Spinal cord (tissue), 10 donors: Measurements from ENCODE around the gene HPSE2. TPM values are rescaled to one million over a fixed set of nuclear protein-coding genes. Genes with fewer than 3 reads are reported as not detected.

ENCODE experiments used
- DNase-seq, 6 donors: peaks; one replicate each; pipeline versions ENCODE4 v3.0.0 to v3.0.0-alpha.2; 2013 to 2015; ENCODE audit warnings: low spot score in 6 of 6, low read depth in 4 of 6
- H3K27ac ChIP-seq: one replicate; pipeline ENCODE4 v1.5.1; 2013; ENCODE audit warnings: low read depth, low read length, control low read depth
- H3K27me3 ChIP-seq: one replicate; pipeline ENCODE4 v1.6.1; 2013; ENCODE audit warnings: low read length; ENCODE audit not compliant: control insufficient read depth, insufficient read depth
- H3K36me3 ChIP-seq: one replicate; pipeline ENCODE4 v1.6.1; 2013; ENCODE audit warnings: low read length; ENCODE audit not compliant: control insufficient read depth, insufficient read depth
- H3K4me1 ChIP-seq: one replicate; pipeline ENCODE4 v1.6.1; 2013; ENCODE audit warnings: low read length; ENCODE audit not compliant: control insufficient read depth, insufficient read depth
- H3K4me3 ChIP-seq: one replicate; pipeline ENCODE4 v1.5.1; 2013; ENCODE audit warnings: low read depth, low read length, control low read depth
- H3K9me3 ChIP-seq: one replicate; pipeline ENCODE4 v1.6.1; 2013; ENCODE audit warnings: low read length; ENCODE audit not compliant: control insufficient read depth, insufficient read depth
- WGBS: methylation state at CpG from one replicate; pipeline ENCODE4 v1.1.5; 2013; ENCODE audit warnings: missing lambda C conversion rate; ENCODE audit not compliant: insufficient coverage; 5-methylcytosine and 5-hydroxymethylcytosine counted together
- polyA plus RNA-seq, 2 donors: library from polyadenylated mRNA; unstranded; fragments of 120-200 nt; gene quantifications; one replicate each; pipeline ENCODE4 v1.2.1, GENCODE V29; 2013; ENCODE audit not compliant: insufficient read length in 2 of 2
- total RNA-seq, 2 donors: library from RNA; depleted of rRNA in 1 of 2; stranded (reverse); fragments of 120-200 nt in 1 of 2; fragments of >200 nt in 1 of 2; gene quantifications; one replicate each; pipeline versions ENCODE4 v1.2.3 to v1.2.4, GENCODE V29; 2013 to 2014
- donor health status: healthy.

The HPSE2 gene
- total and polyA plus RNA-seq, 4 donors = 0.28 to 1.1 (median 0.93) TPM

DNA sequence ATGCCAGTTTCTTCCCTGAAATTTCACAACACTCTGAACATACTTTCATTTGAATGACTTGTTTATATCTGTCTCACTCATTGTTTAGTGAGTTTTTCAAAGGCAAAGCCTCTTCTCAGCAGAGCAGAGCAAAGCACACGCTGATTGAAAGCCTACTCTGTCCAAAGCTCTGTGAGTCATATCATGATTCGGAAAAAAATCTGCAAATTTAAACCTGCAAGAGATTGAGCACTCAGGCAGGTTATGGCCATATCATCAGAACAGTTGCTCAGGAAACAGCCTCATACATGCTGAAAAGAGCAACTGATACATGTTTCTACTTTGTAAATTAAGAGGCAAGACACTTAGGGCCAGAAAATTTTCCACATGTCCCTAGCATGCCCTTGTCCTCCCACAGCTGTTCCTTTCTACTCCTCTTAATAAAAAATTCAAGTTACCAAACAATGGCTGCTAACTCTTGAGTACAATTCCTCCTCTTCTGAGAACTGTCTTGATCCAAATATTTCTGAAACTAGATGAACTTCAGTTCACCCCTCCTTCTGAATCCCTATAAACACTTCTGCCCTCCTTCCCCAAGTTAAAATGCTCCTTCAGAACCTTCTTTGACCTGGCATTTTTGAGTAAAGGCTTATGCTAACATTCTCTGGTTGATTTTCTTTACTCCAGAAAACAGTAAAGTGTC, 648.4 kb downstream of the HPSE2 start:
- Histone ChIP-seq H3K9me3 (no peaks in the 10 kb centered on the region), H3K36me3 (no peaks in the 10 kb centered on the region), H3K4me1 (no peaks in the 10 kb centered on the region), H3K27ac (no peak overlapping the region), H3K4me3 (no peak overlapping the region), H3K27me3 (no peaks in the 10 kb centered on the region)
- DNase-seq = no peak
- WGBS = 78% methylated on average over 2 of the region's 2 CpGs

DNA sequence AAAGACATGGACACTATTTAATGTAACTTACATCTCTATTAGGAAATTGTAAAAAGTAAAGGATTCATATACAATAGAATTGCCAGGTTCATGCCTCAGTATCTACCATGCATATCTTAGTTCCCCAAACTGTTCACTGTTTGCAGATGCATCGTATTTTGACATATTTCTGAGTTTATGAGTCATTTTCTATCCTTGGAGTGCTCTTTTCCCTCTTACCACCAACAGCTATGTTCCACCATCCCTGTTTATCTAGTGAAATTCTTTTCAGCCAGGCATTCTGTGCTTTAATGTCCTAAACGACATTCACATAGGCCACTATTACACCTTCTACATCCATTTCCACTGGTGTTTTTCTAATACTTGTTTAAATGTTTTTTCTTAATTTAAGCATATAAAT, 649.6 kb downstream of the HPSE2 start:
- Histone ChIP-seq H3K4me1 (no peaks in the 10 kb centered on the region), H3K36me3 (no peaks in the 10 kb centered on the region), H3K27ac (no peak overlapping the region), H3K4me3 (no peak overlapping the region), H3K9me3 (no peaks in the 10 kb centered on the region), H3K27me3 (no peaks in the 10 kb centered on the region)
- 80% methylated on average over 1 of the region's 2 CpGs for WGBS
- DNase-seq = no peak

DNA sequence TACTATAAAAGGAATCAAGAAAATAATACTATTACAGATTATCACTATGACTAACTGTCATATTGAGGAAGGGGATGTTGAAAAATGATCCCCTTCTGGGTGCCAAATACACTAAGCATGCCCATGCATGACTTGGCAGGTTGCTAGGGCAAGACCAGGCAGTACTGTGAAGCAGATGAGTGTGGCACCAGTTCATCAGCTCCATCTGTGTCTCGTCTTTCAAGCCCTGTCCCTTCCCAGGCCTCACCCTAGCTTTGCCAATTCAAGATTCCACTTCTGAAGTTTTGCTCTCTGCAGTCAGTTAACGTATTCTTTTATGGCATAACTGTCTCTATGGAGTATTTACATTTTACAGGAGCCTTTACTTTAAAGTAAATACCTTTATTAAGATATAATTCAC, 653.3 kb downstream of the HPSE2 start:
- WGBS = no CpG with 5 or more reads among the region's 2 CpGs
- no peaks in the 10 kb centered on the region for H3K4me1 ChIP-seq
- no peaks in the 10 kb centered on the region for H3K27me3 ChIP-seq
- H3K36me3 ChIP-seq = no peaks in the 10 kb centered on the region
- no peak for DNase-seq
- no peak overlapping the region for H3K27ac ChIP-seq
- H3K4me3 ChIP-seq = no peak overlapping the region
- H3K9me3 ChIP-seq = no peaks in the 10 kb centered on the region

DNA sequence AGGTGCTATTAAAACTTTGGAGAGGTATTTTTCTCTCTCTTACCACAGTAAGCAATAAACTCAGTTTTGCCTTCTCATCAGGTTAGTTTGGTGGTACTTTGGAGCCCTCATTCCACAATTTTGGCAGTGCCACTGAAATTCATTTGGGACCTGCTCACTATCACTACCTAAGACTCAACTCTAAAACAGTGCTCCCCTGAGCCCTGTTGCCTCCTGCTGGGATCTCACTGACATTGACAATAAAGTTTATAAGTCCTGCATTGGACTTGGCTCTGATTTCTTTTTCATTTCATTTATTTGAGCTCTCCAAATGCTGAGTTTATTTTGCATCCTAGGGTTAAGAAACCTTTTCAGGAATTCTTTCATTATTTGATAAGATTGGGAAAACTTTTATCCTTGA, 658.1 kb downstream of the HPSE2 start:
- Histone ChIP-seq H3K4me3 (no peak overlapping the region), H3K9me3 (no peaks in the 10 kb centered on the region), H3K4me1 (no peaks in the 10 kb centered on the region), H3K27me3 (no peaks in the 10 kb centered on the region), H3K36me3 (no peaks in the 10 kb centered on the region), H3K27ac (no peak overlapping the region)
- DNase-seq = no peak

DNA sequence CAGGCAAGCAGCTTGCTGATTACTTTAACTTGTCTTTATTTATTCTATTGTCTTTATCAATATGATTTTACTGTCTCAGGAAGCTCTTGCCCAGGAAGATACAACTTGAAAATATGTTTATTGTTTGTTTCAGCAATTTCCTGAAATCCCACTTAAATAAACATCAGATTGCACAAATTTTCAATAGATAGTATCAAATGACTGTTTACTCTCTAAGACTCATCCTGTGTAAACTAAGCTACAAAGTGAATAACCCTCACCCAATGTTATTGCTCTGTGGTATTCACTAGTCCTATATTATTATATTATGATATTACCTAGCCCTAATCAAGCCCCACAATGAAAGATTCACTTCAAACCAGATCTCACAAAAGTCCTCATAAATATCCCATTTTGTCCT, 658.5 kb downstream of the HPSE2 start:
- no peaks in the 10 kb centered on the region for H3K36me3 ChIP-seq
- no peaks in the 10 kb centered on the region for H3K4me1 ChIP-seq
- H3K9me3 ChIP-seq = no peaks in the 10 kb centered on the region
- no peaks in the 10 kb centered on the region for H3K27me3 ChIP-seq
- H3K4me3 ChIP-seq = no peak overlapping the region
- DNase-seq = no peak
- no peak overlapping the region for H3K27ac ChIP-seq

DNA sequence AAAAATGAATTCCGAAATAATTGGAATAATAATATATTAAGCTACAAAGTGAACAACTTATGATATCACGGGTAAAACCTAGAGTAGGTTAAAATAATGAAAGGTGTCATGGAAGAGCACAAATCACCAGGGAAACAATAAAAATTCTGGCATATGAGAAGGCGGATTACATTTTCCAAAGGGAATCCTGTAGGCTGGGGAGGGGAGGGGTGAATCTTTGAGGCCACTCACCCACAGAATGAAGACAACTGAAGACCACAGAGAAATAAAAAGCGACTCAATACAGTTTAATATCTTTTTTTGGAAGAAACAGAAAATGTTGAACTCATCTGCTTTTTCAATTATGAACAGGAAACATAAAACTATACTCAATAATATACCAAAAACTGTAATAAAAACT, 659.6 kb downstream of the HPSE2 start:
- no peak overlapping the region for H3K27ac ChIP-seq
- no peak for DNase-seq
- H3K27me3 ChIP-seq = no peaks in the 10 kb centered on the region
- WGBS = no CpG with 5 or more reads among the region's 4 CpGs
- H3K36me3 ChIP-seq = no peaks in the 10 kb centered on the region
- no peak overlapping the region for H3K4me3 ChIP-seq
- no peaks in the 10 kb centered on the region for H3K9me3 ChIP-seq
- H3K4me1 ChIP-seq = no peaks in the 10 kb centered on the region

DNA sequence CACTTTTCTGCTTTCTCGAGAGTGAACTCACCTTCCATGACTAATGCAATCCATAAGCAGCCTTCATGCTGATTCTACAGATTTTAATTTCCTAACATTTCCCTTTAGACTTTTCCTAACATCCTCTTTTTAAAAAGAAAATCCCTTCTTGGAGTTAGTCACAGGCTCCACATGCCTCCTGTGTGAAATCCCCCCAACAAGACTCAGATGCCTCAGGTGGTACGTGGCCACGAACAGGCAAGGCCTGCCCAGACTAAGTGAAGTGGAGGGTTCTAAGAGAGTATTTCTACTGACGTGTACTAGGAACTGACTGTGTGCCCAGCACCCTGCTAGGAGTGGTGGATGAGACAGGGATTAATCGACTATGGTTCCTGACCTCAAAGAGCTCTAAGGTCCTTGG, 663.1 kb downstream of the HPSE2 start:
- H3K4me3 ChIP-seq = no peak overlapping the region
- H3K27ac ChIP-seq = no peak overlapping the region
- H3K36me3 ChIP-seq = no peaks in the 10 kb centered on the region
- H3K9me3 ChIP-seq = no peaks in the 10 kb centered on the region
- peak in 1 of 6 donors; percentile 43 for DNase-seq
- no peaks in the 10 kb centered on the region for H3K27me3 ChIP-seq
- 54% methylated on average over 3 of the region's 5 CpGs for WGBS
- H3K4me1 ChIP-seq = no peaks in the 10 kb centered on the region

DNA sequence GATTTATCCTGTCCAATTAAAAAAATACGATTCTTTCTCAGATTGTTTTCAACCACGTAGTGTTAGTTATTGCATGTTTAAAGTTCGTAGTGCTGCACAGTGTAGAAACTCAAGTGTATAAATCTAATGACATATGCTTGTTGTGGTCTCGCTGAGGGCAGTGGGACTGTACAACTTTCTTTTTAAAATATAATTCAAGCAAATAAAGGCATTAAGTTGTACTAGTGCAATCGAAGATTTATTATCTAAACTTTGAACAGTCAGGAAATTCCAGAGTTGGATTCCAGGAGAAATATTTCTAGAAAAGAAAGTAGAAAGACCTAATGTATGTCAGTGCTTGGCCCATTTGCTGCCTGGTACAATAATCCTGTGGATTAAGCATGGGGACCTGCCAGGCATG, 664.8 kb downstream of the HPSE2 start:
- H3K4me3 ChIP-seq = no peak overlapping the region
- H3K27me3 ChIP-seq = no peaks in the 10 kb centered on the region
- no peak overlapping the region for H3K27ac ChIP-seq
- WGBS = 100% methylated on average over 1 of the region's 5 CpGs
- no peak for DNase-seq
- H3K36me3 ChIP-seq = no peaks in the 10 kb centered on the region
- H3K9me3 ChIP-seq = no peaks in the 10 kb centered on the region
- no peaks in the 10 kb centered on the region for H3K4me1 ChIP-seq

DNA sequence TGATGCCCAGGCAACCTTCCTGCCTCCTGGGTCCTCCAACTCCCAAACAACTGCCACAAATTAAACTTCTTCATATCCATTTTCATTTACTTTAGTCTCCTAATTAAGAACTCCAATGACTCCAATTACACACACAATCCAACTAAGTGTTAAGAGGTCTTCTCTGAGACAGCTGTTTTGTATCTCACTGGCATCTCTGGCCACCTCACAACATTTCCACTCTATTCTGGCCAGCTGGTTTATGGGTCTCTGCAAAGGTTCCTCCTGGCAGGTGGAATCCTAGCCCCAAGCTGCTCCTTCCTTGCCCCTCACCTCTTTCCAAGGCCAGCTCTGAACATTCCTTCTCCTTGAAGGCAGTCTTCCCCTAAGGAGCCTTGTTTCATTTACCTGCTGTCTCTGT, 665.8 kb downstream of the HPSE2 start:
- Histone ChIP-seq H3K36me3 (no peaks in the 10 kb centered on the region), H3K9me3 (no peaks in the 10 kb centered on the region), H3K27me3 (no peaks in the 10 kb centered on the region), H3K27ac (no peak overlapping the region), H3K4me1 (no peaks in the 10 kb centered on the region), H3K4me3 (no peak overlapping the region)
- DNase-seq = no peak

DNA sequence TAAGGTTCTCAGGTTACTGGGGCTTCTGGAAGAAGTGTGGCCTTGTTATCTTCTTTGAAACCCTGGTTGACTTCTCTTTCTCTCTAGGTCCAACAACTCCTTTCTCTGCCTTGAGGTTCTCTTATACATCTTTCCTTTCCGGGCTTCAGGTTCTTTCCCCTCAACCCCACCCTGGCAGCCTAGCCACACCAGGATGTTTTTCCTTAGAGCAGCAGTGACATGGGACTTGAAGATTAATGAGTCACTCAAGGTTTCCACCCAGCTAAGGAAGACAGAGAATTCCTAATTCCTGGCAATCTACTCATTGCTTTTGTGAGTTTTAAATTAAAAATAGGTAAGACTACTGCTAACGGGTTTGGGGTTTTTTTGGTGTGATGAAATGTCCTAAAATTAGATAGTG, 667.1 kb downstream of the HPSE2 start:
- WGBS = no CpG with 5 or more reads among the region's 2 CpGs
- no peaks in the 10 kb centered on the region for H3K27me3 ChIP-seq
- no peaks in the 10 kb centered on the region for H3K4me1 ChIP-seq
- DNase-seq = no peak
- no peaks in the 10 kb centered on the region for H3K36me3 ChIP-seq
- H3K9me3 ChIP-seq = no peaks in the 10 kb centered on the region
- H3K27ac ChIP-seq = no peak overlapping the region
- H3K4me3 ChIP-seq = no peak overlapping the region
